Left lung (tissue), 10 donors: ENCODE results near the gene AP1S3. TPM values are rescaled to one million over a fixed set of nuclear protein-coding genes. Genes with fewer than 3 reads are reported as not detected.

Experiments
- ATAC-seq: fragments of 200-7000 bp; cut with Tn5 transposase; one replicate; pipeline ENCODE4 v1.9.1; 2020; ENCODE audit warnings: moderate library complexity
- DNase-seq, 4 donors: peaks; one replicate each; pipeline ENCODE4 v3.0.0-alpha.2; 2013 to 2020
- H3K27ac ChIP-seq, 2 donors: fragments of 200-600 bp; sonication (generic) in 1 of 2; one replicate each; pipeline versions ENCODE4 v1.5.0 to v1.8.0; 2020 to 2021
- H3K27me3 ChIP-seq, 2 donors: fragments of 200-600 bp; sonication (generic) in 1 of 2; one replicate each; pipeline versions ENCODE4 v1.5.0 to v1.8.0; 2020 to 2021
- H3K36me3 ChIP-seq, 2 donors: fragments of 200-600 bp; sonication (generic) in 1 of 2; one replicate each; pipeline versions ENCODE4 v1.5.0 to v1.8.0; 2020 to 2021
- H3K4me1 ChIP-seq, 2 donors: fragments of 200-600 bp; one replicate each; pipeline ENCODE4 v1.8.0; 2021
- H3K4me3 ChIP-seq, 2 donors: fragments of 200-600 bp; sonication (generic) in 1 of 2; one replicate each; pipeline versions ENCODE4 v1.5.0 to v1.8.0; 2020 to 2021; ENCODE audit warnings: mild to moderate bottlenecking in 1 of 2
- H3K9me3 ChIP-seq, 2 donors: fragments of 200-600 bp; sonication (generic) in 1 of 2; one replicate each; pipeline versions ENCODE4 v1.5.0 to v1.8.0; 2020 to 2021
- CTCF ChIP-seq, 2 donors: fragments of 200-600 bp; sonication (generic) in 1 of 2; IDR thresholded peaks; one replicate each; pipeline versions ENCODE4 v1.5.0 to v1.8.0; 2021; ENCODE audit warnings: antibody characterized with exemption in 2 of 2
- intact Hi-C, 2 donors: fragments of 100-400 bp; cut with DNase I; formaldehyde crosslinking; loops; one replicate each; pipeline versions ENCODE4 v1.11.2 to v1.14.2; 2022
- polyA plus RNA-seq, 6 donors: library from polyadenylated mRNA; unstranded; fragments of 120-200 nt; gene quantifications; one replicate each; pipeline ENCODE4 v1.2.1, GENCODE V29; 2013; ENCODE audit not compliant: insufficient read length in 6 of 6
- total RNA-seq, 2 donors: library from RNA; stranded (reverse); fragmentation: NEBNext Ultra II Directional; extraction: Animal tissue kit (Norgen Biotek cat#: 25700); gene quantifications; one replicate each; pipeline ENCODE4 v1.2.1, GENCODE V29; 2021
- donor health status: DM: no; HTN: yes; CAD: no.
- donor health status: DM: no; HTN: no; CAD: no.

AP1S3 gene
- total and polyA plus RNA-seq, 8 donors: 4.3 to 23.4 (median 5.6) TPM

DNA sequence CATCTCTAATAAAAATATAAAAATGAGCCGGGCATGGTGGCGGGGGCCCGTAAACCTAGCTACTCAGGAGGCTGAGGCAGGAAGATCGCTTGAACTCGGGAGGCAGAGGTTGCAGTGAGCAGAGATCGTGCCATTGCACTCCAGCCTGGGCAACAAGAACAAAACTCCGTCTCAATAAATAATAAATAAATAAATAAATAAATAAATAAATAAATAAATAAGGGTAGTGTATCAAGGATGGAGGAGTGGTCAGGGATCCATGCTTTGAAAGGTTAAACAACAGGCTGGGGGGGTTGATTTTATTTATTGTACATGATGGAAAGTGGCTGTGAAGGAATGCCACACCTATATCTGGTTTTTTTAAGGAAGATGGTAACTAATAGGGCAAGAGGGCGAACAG is 63.2 kb downstream of the AP1S3 start:
- no peak for DNase-seq
- Histone ChIP-seq H3K27ac (no peak overlapping the region), H3K9me3 (no peaks in the 10 kb centered on the region), H3K27me3 (no peaks in the 10 kb centered on the region), H3K36me3 (peaks cover 0 to 23% of the 10 kb centered on the region in 2 donors), H3K4me1 (no peaks in the 10 kb centered on the region), H3K4me3 (no peak overlapping the region)
- intact Hi-C loops: no loop called here
- no peak for TF ChIP-seq CTCF (IDR thresholded peaks at IDR 0.05)
- no peak for ATAC-seq

DNA sequence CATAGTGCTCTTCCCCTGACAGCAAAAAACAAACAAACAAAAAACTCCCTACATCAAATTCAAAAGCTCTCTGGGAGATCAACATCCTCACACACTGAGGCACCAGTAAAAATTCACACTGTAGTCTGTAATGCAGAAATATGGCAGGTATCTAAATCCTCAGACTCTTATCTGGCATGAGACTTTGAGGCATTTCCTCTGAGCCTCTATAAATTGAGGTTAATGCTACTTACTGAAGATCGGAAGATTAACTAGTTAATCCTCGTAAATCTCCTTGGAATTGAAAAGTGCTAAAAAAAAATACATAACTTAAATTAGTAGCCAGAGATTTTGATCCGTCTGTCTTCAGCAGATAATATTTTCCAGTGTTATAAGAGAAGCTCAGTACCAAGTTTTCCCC is 65.0 kb downstream of the AP1S3 start:
- H3K36me3 ChIP-seq: peaks cover 0 to 22% of the 10 kb centered on the region in 2 donors
- no peak for DNase-seq
- H3K27me3 ChIP-seq: no peaks in the 10 kb centered on the region
- H3K4me1 ChIP-seq: peaks cover 0 to 8% of the 10 kb centered on the region in 2 donors
- no peak overlapping the region for H3K4me3 ChIP-seq
- intact Hi-C loops: no loop called here
- no peak for ATAC-seq
- no peaks in the 10 kb centered on the region for H3K9me3 ChIP-seq
- no peak for TF ChIP-seq CTCF (IDR thresholded peaks at IDR 0.05)
- H3K27ac ChIP-seq: no peak overlapping the region

- ATAC-seq (no peak), DNase-seq (no peak)
- no peak for TF ChIP-seq CTCF (IDR thresholded peaks at IDR 0.05)
- intact Hi-C loops: no loop called here
- peaks cover 0 to 8% of the 10 kb centered on the region in 2 donors for H3K4me1 ChIP-seq
- H3K27me3 ChIP-seq: no peaks in the 10 kb centered on the region
- no peaks in the 10 kb centered on the region for H3K9me3 ChIP-seq
- H3K36me3 ChIP-seq: peaks cover 0 to 13% of the 10 kb centered on the region in 2 donors
- no peak overlapping the region for H3K27ac ChIP-seq
- no peak overlapping the region for H3K4me3 ChIP-seq
Observed at GRCh38 chr2:223771475-223771874, 65.9 kb downstream of the AP1S3 start.

GRCh38 chr2:223768179-223768578 is 69.2 kb downstream of the AP1S3 start:
- intact Hi-C loops: no loop called here
- no peaks in the 10 kb centered on the region for H3K9me3 ChIP-seq
- ATAC-seq (no peak), DNase-seq (no peak)
- no peak for TF ChIP-seq CTCF (IDR thresholded peaks at IDR 0.05)
- H3K4me3 ChIP-seq: no peak overlapping the region
- H3K27ac ChIP-seq: no peak overlapping the region
- peaks cover 1 to 8% of the 10 kb centered on the region in 2 donors for H3K4me1 ChIP-seq
- no peaks in the 10 kb centered on the region for H3K27me3 ChIP-seq
- H3K36me3 ChIP-seq: no peaks in the 10 kb centered on the region

GRCh38 chr2:223767341-223767740 is 70.0 kb downstream of the AP1S3 start:
- peaks cover 3 to 8% of the 10 kb centered on the region in 2 donors for H3K4me1 ChIP-seq
- DNase-seq (no peak), ATAC-seq (no peak)
- no peaks in the 10 kb centered on the region for H3K36me3 ChIP-seq
- intact Hi-C loops: no loop called here
- no peak for TF ChIP-seq CTCF (IDR thresholded peaks at IDR 0.05)
- no peaks in the 10 kb centered on the region for H3K9me3 ChIP-seq
- H3K27ac ChIP-seq: no peak overlapping the region
- no peak overlapping the region for H3K4me3 ChIP-seq
- no peaks in the 10 kb centered on the region for H3K27me3 ChIP-seq
